PC-3 (cell line): Measurements from ENCODE around the gene WLS.

ENCODE experiments used
- CTCF ChIP-seq: fragments of 300-600 bp; sonication (generic); conservative IDR thresholded peaks from 2 replicates; pipeline ENCODE4 v1.5.1; 2017; ENCODE audit warnings: antibody characterized with exemption, low read depth, mild to moderate bottlenecking, low read length
- EZH2 ChIP-seq: fragments of 300-600 bp; sonication (generic); IDR thresholded peaks from one replicate; pipeline ENCODE4 v1.6.1; 2017; ENCODE audit warnings: antibody characterized with exemption, mild to moderate bottlenecking, low read length; ENCODE audit not compliant: unreplicated experiment

GRCh38 chr1:68181165-68181556, 51.2 kb downstream of the WLS start:
- TF ChIP-seq EZH2 = no peak
- TF ChIP-seq CTCF = no peak
